Loucy (cell line): Measurements from ENCODE around the gene PPP2R5C.

Experiments
- CTCF ChIP-seq: fragments of 200-600 bp; sonication (generic); conservative IDR thresholded peaks from 2 replicates; pipeline ENCODE4 v1.5.1; 2014; ENCODE audit warnings: mild to moderate bottlenecking, antibody characterized with exemption, low read length
- EZH2phosphoT487 ChIP-seq: fragments of 200-600 bp; IDR thresholded peaks from 2 replicates; pipeline ENCODE4 v1.6.1; 2018; ENCODE audit warnings: antibody characterized with exemption, mild to moderate bottlenecking, moderate library complexity, borderline replicate concordance

GRCh38 chr14:101763941-101764709 is 2.6 kb downstream of the PPP2R5C start:
- TF ChIP-seq CTCF (no peak), EZH2phosphoT487 (no peak)
